ENCODE data around the gene KIR3DL1.
"Not testable (repeated sequence)": the region's sequence is repeated elsewhere in the genome, so short reads cannot be mapped to it uniquely, and the experiment has no call there.

The KIR3DL1 gene

DNA sequence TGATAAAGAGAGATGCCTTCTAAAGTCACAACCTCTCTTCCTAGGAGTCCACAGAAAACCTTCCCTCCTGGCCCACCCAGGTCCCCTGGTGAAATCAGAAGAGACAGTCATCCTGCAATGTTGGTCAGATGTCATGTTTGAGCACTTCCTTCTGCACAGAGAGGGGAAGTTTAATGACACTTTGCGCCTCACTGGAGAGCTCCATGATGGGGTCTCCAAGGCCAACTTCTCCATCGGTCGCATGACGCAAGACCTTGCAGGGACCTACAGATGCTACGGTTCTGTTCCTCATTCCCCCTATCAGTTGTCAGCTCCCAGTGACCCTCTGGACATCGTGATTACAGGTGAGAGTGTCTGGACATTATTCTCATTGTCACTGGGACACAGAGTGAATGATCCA lies 28.1 kb upstream of the KIR3DL1 start:
- not testable (repeated sequence) for H3K4me3 ChIP-seq (ENCODE audit: low read length); H3K27me3 ChIP-seq (ENCODE audit: insufficient read depth, low read length); H3K36me3 ChIP-seq (ENCODE audit: insufficient read depth, low read depth, low read length); H3K27ac ChIP-seq (ENCODE audit: low read length); H3K4me1 ChIP-seq (ENCODE audit: insufficient read depth, low read length); H3K9ac ChIP-seq (ENCODE audit: low read depth, low read length)
- H3K9me3 ChIP-seq (ENCODE audit: insufficient read depth, low read depth, low read length), result peaks cover 72% of the 10 kb centered on the region

DNA sequence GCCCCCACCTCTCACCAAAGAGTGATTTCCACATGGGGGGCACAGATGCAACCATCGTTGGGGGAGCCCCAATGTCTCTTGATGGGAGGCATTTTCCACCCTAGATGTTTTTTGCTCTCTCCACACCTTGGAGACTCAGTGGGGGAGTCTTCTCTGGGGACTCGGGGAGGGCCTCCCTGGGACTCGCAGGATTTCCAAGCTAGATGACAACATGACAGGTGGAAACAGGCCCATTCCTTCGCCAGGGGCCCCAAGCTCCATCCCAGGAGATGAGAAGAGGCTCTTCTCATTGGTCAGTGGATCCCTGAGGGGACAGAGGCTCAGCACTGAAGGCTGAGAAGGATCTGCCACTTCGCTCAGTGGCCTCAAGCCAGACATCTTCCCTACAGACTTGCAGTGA lies 25.6 kb upstream of the KIR3DL1 start:
- Histone ChIP-seq H3K27me3 (ENCODE audit: insufficient read depth, low read length) (no peaks in the 10 kb centered on the region), H3K36me3 (ENCODE audit: insufficient read depth, low read depth, low read length) (no peaks in the 10 kb centered on the region), H3K9me3 (ENCODE audit: insufficient read depth, low read depth, low read length) (peaks cover 61% of the 10 kb centered on the region), H3K4me3 (ENCODE audit: low read length) (no peak overlapping the region), H3K9ac (ENCODE audit: low read depth, low read length) (no peak overlapping the region), H3K4me1 (ENCODE audit: insufficient read depth, low read length) (no peaks in the 10 kb centered on the region), H3K27ac (ENCODE audit: low read length) (no peak overlapping the region)

DNA sequence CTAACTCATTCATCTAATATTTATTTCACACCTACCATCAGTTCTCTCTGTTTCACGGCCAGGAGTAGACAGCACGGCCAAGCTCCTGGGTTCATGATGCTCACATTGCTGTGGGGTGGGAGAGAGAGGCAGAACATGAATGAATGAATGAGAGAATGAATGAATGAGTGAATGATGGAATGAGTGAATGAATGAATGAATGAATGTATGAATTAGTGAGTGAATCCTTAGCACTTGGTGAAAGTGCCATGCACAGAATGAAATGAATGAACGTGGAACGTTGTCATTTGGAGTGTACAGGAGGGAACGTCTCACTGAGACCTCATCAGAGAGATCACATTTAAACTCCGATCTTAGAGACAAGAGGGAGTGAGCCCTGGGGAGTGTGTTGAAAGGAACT lies 24.8 kb upstream of the KIR3DL1 start:
- Histone ChIP-seq H3K27me3 (ENCODE audit: insufficient read depth, low read length) (no peaks in the 10 kb centered on the region), H3K36me3 (ENCODE audit: insufficient read depth, low read depth, low read length) (no peaks in the 10 kb centered on the region), H3K4me3 (ENCODE audit: low read length) (no peak overlapping the region), H3K9ac (ENCODE audit: low read depth, low read length) (no peak overlapping the region), H3K4me1 (ENCODE audit: insufficient read depth, low read length) (no peaks in the 10 kb centered on the region), H3K9me3 (ENCODE audit: insufficient read depth, low read depth, low read length) (peaks cover 54% of the 10 kb centered on the region), H3K27ac (ENCODE audit: low read length) (no peak overlapping the region)

DNA sequence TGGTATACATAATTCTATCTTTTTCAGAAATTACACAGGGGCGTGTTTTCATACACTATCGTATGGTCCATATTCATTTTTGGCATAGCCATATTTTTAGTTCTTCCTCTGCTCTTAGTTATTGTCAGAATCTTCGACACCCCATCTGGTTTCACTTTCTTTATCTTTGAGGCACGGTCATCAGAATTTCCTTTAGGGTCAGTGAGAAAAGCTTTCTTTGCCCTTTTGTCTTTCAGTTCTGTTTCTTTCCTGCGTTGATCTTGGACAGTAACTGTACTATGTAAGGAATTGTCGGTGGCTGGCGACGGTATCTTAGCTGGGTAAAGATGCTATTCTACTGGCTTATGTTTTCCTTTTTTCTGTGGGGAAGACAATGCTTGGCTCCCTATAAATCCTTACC lies 23.5 kb upstream of the KIR3DL1 start:
- Histone ChIP-seq H3K27ac (ENCODE audit: low read length) (no peak overlapping the region), H3K27me3 (ENCODE audit: insufficient read depth, low read length) (no peaks in the 10 kb centered on the region), H3K9me3 (ENCODE audit: insufficient read depth, low read depth, low read length) (peaks cover 44% of the 10 kb centered on the region), H3K9ac (ENCODE audit: low read depth, low read length) (no peak overlapping the region), H3K36me3 (ENCODE audit: insufficient read depth, low read depth, low read length) (no peaks in the 10 kb centered on the region), H3K4me1 (ENCODE audit: insufficient read depth, low read length) (no peaks in the 10 kb centered on the region), H3K4me3 (ENCODE audit: low read length) (no peak overlapping the region)

DNA sequence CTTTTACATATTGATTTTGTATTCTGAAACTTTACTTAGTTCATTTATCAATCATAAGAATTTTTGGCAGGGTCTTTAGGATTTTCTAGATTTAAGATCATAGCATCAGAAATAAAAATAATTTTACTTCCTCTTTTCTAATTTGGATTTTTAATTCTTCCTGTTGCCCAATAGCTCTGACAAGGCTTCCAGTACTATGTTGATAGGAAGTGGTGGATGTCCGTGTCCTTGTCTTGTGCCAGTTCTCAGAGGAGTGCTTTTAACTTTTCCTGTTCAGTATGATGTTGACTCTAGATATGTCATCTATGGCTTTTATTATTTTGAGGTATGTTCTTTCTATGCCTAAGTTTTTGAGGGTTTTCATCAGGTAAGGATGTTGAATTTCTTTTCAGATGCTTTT lies 20.5 kb upstream of the KIR3DL1 start:
- no peak overlapping the region for H3K9ac ChIP-seq (ENCODE audit: low read depth, low read length)

DNA sequence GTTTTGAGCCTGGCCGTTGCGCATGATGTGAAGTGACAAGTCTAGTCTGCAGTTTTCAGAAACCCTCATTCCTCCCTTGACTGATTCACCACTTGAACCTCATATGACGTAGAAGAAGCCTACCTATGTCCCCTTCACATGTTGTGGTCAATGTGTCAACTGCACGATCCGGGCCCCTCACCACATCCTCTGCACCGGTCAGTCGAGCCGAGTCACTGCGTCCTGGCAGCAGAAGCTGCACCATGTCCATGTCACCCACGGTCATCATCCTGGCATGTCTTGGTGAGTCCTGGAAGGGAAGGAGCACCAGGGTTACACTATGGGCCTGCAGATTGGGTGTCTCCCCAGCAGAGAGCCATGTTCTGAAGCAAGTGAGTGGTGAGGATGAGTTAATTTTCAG lies 12.9 kb upstream of the KIR3DL1 start, which contains the start of gene KIR2DL4:
Gene KIR2DL4, plus strand, starts transcription at position 201 of the 400 bp plus-strand sequence. Its CDS starts 42 bp downstream, at position 243.
- Histone ChIP-seq H3K4me1 (ENCODE audit: insufficient read depth, low read length) (no peaks in the 10 kb centered on the region), H3K27me3 (ENCODE audit: insufficient read depth, low read length) (no peaks in the 10 kb centered on the region), H3K9me3 (ENCODE audit: insufficient read depth, low read depth, low read length) (peaks cover 75% of the 10 kb centered on the region), H3K27ac (ENCODE audit: low read length) (no peak within 1 kb of the TSS), H3K9ac (ENCODE audit: low read depth, low read length) (no peak within 1 kb of the TSS), H3K4me3 (ENCODE audit: low read length) (no peak within 1 kb of the TSS), H3K36me3 (ENCODE audit: insufficient read depth, low read depth, low read length) (no peaks in the 10 kb centered on the region)

More for the DNA sequence above, 20.5 kb upstream of the KIR3DL1 start:
- Histone ChIP-seq H3K4me1 (ENCODE audit: insufficient read depth, low read length) (no peaks in the 10 kb centered on the region), H3K9me3 (ENCODE audit: insufficient read depth, low read depth, low read length) (peaks cover 16% of the 10 kb centered on the region), H3K27ac (ENCODE audit: low read length) (no peak overlapping the region), H3K4me3 (ENCODE audit: low read length) (no peak overlapping the region), H3K36me3 (ENCODE audit: insufficient read depth, low read depth, low read length) (no peaks in the 10 kb centered on the region), H3K27me3 (ENCODE audit: insufficient read depth, low read length) (no peaks in the 10 kb centered on the region)

DNA sequence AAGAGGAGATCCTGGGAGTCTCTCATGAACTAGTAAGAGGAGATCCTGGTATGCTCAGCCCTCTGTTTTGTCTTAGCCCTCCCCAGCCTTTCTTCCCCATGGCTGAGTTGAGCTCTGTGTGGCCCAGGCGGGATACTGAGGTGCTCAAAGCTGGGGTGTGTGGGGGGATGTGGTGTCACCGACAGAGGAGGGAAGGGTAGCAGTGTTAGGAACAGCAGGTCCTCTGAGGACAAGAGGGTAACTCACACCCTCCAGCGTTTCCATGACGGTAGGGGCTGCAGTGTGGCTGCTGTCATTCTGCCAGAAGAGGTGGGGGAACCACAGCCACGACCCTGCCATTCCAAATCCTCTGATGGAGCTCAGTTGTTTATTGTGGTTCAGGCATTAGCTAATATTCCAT lies 12.2 kb upstream of the KIR3DL1 start:
- Histone ChIP-seq H3K9me3 (ENCODE audit: insufficient read depth, low read depth, low read length) (peaks cover 82% of the 10 kb centered on the region), H3K9ac (ENCODE audit: low read depth, low read length) (no peak overlapping the region), H3K36me3 (ENCODE audit: insufficient read depth, low read depth, low read length) (no peaks in the 10 kb centered on the region), H3K4me3 (ENCODE audit: low read length) (no peak overlapping the region), H3K27ac (ENCODE audit: low read length) (no peak overlapping the region), H3K4me1 (ENCODE audit: insufficient read depth, low read length) (no peaks in the 10 kb centered on the region), H3K27me3 (ENCODE audit: insufficient read depth, low read length) (no peaks in the 10 kb centered on the region)

DNA sequence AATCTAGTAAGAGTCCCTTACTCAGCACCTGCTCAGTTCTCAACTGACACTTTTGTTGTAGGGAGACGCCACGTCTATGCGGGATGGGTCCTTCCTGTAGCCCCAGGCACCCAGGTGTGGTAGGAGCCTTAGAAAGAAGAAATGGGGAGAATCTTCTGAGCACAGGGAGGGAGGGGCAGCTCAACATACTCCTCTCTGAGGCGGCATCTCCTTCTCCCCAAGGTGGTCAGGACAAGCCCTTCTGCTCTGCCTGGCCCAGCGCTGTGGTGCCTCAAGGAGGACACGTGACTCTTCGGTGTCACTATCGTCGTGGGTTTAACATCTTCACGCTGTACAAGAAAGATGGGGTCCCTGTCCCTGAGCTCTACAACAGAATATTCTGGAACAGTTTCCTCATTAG lies 11.7 kb upstream of the KIR3DL1 start:
- H3K9me3 ChIP-seq (ENCODE audit: insufficient read depth, low read depth, low read length), result peaks cover 87% of the 10 kb centered on the region
- no peaks in the 10 kb centered on the region for H3K27me3 ChIP-seq (ENCODE audit: insufficient read depth, low read length)

DNA sequence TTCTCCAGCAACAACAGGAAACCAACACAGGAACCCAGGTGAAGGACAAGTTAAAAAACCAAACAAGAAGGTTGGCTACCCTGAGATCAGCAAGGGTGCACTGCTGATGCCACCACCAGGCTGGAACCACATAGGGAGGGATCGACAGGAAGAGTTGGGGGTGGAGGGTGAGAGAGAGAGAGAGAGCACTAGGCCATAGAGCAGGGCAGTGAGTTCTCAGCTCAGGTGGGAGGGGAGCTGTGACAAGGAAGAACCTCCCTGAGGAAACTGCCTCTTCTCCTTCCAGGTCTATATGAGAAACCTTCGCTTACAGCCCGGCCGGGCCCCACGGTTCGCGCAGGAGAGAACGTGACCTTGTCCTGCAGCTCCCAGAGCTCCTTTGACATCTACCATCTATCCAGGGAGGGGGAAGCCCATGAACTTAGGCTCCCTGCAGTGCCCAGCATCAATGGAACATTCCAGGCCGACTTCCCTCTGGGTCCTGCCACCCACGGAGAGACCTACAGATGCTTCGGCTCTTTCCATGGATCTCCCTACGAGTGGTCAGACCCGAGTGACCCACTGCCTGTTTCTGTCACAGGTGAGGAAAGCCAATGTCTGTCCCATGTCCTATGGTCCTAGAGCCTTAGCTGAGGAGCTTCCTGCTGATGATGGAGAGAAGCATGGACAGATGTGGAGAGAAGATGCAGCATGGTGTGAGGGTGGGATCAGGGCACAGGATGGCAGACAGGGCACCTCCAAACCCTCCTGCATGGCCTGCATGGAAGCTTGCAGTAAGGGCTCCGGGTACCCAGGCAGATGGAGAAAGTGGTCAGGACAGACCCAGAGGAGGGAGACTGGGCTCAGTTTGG lies 10.4 kb upstream of the KIR3DL1 start:
- Histone ChIP-seq H3K4me1 (ENCODE audit: insufficient read depth, low read length) (no peaks in the 10 kb centered on the region), H3K27me3 (ENCODE audit: insufficient read depth, low read length) (no peaks in the 10 kb centered on the region), H3K4me3 (ENCODE audit: low read length) (no peak overlapping the region; the same call in 1 of the 2 replicates), H3K9me3 (ENCODE audit: insufficient read depth, low read depth, low read length) (peaks cover 98% of the 10 kb centered on the region), H3K9ac (ENCODE audit: low read depth, low read length) (no peak overlapping the region), H3K27ac (ENCODE audit: low read length) (no peak overlapping the region), H3K36me3 (ENCODE audit: insufficient read depth, low read depth, low read length) (no peaks in the 10 kb centered on the region)

More for the DNA sequence above, 11.7 kb upstream of the KIR3DL1 start:
- Histone ChIP-seq H3K27ac (ENCODE audit: low read length) (no peak overlapping the region), H3K4me1 (ENCODE audit: insufficient read depth, low read length) (no peaks in the 10 kb centered on the region), H3K9ac (ENCODE audit: low read depth, low read length) (no peak overlapping the region), H3K4me3 (ENCODE audit: low read length) (no peak overlapping the region), H3K36me3 (ENCODE audit: insufficient read depth, low read depth, low read length) (no peaks in the 10 kb centered on the region)

DNA sequence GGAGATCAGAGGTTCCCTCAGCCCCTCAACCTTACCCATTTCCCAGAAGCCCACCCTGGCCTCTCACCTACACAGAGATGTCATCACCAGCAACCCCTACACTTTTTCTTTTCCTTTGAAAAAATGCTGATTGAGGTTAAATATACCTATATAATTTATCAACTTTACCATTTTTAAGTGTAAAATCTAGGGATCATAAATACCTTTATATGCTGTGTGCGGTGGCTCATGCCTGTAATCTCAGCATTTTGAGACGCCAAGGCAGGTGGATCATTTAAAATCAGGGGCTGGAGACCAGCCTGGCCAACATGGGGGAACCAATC lies 9.8 kb upstream of the KIR3DL1 start:
- Histone ChIP-seq H3K27ac (ENCODE audit: low read length) (no peak overlapping the region), H3K4me3 (ENCODE audit: low read length) (no peak overlapping the region), H3K27me3 (ENCODE audit: insufficient read depth, low read length) (no peaks in the 10 kb centered on the region), H3K36me3 (ENCODE audit: insufficient read depth, low read depth, low read length) (no peaks in the 10 kb centered on the region), H3K9me3 (ENCODE audit: insufficient read depth, low read depth, low read length) (peaks cover 97% of the 10 kb centered on the region), H3K9ac (ENCODE audit: low read depth, low read length) (no peak overlapping the region), H3K4me1 (ENCODE audit: insufficient read depth, low read length) (no peaks in the 10 kb centered on the region)

DNA sequence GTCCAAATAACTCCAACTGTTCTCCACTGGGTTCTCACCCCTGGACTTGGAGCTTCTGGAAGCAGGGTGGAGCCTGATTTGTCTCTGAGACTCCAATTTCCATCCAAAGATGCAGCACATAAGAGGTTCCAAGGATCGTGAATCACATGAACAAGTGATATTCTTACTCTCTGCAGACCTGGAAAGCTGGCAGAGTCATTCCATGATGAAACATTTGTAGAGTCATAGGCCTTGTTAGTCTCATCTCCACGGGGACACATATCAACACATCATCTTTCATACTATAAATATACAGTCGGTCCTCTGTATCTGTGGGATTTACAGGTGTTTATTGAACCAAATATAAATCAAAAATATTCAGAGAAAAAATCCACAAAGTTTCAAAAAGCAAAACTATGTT lies 1.7 kb upstream of the KIR3DL1 start:
- peaks cover 93% of the 10 kb centered on the region for H3K9me3 ChIP-seq (ENCODE audit: insufficient read depth, low read depth, low read length)
- not testable (repeated sequence) for H3K9ac ChIP-seq (ENCODE audit: low read depth, low read length); H3K27me3 ChIP-seq (ENCODE audit: insufficient read depth, low read length); H3K36me3 ChIP-seq (ENCODE audit: insufficient read depth, low read depth, low read length); H3K4me3 ChIP-seq (ENCODE audit: low read length); H3K4me1 ChIP-seq (ENCODE audit: insufficient read depth, low read length); H3K27ac ChIP-seq (ENCODE audit: low read length)

DNA sequence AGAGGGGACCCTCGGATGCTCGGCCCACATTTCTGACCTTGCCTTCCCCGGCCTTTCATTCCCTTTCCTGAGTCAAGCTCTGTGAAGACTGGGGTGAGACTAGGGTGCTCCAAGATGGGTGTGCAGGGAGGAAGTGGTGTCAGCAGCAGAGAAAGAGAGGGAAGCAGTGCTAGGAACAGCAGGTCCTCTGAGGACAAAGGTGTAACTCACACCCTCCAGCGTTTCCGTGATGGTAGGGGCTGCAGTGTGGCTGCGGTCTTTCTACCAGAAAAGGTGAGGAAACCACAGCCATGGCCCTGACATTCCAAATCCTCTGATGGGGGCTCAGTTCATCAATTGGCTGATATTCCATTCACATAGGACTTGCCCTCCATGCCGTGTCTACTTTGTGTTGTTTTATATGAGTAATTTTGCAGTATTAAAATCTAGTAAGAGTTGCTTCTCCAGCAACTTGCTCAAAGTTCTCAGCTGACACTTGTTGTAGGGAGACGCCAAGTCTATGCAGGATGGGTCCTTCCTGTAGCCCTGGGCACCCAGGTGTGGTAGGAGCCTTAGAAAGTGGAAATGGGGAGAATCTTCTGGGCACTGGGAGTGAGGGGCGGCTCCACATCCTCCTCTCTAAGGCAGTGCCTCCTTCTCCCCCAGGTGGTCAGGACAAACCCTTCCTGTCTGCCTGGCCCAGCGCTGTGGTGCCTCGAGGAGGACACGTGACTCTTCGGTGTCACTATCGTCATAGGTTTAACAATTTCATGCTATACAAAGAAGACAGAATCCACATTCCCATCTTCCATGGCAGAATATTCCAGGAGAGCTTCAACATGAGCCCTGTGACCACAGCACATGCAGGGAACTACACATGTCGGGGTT lies 1.6 kb downstream of the KIR3DL1 start:
- H3K9me3 ChIP-seq (ENCODE audit: insufficient read depth, low read depth, low read length), result peaks cover 85% of the 10 kb centered on the region

More for the DNA sequence above, 1.6 kb downstream of the KIR3DL1 start:
- Histone ChIP-seq H3K9ac (ENCODE audit: low read depth, low read length) (no peak overlapping the region), H3K4me1 (ENCODE audit: insufficient read depth, low read length) (no peaks in the 10 kb centered on the region), H3K36me3 (ENCODE audit: insufficient read depth, low read depth, low read length) (no peaks in the 10 kb centered on the region), H3K4me3 (ENCODE audit: low read length) (no peak overlapping the region), H3K27ac (ENCODE audit: low read length) (no peak overlapping the region), H3K27me3 (ENCODE audit: insufficient read depth, low read length) (no peaks in the 10 kb centered on the region)

Measured in iPS-20b (cell line).